WTC11 (cell line): Measurements from ENCODE around the gene SLC1A4. TPM values are rescaled to one million over a fixed set of nuclear protein-coding genes. Genes with fewer than 3 reads are reported as not detected.

Experiments used
- ATAC-seq: fragments of 200-7000 bp; cut with Tn5 transposase; 2 replicates; pipeline ENCODE4 v1.10.0; 2021; ENCODE audit warnings: mild to moderate bottlenecking, moderate library complexity
- CTCF ChIA-PET: fragments of 300-600 bp; sonication (Branson Sonifier 250); formaldehyde crosslinking; loops from one replicate; lab custom pipeline; 2021; ENCODE audit warnings: antibody characterized with exemption; lab: Charles Lee
- POLR2A ChIA-PET: fragments of 350-600 bp; sonication (Branson Sonifier 250); formaldehyde crosslinking; loops from one replicate; lab custom pipeline; 2021; ENCODE audit warnings: antibody characterized with exemption; lab: Charles Lee
- DNase-seq: peaks from one replicate; pipeline ENCODE4 v3.0.0; 2021; ENCODE audit warnings: low spot score
- H3K27ac Mint-ChIP-seq: 2 replicates; pipeline ENCODE4 v1.8.0; 2021; ENCODE audit warnings: mixed read lengths
- H3K27me3 Mint-ChIP-seq: 2 replicates; pipeline ENCODE4 v1.8.0; 2021; ENCODE audit warnings: low read depth, mild to moderate bottlenecking, moderate library complexity, mixed read lengths
- H3K36me3 Mint-ChIP-seq: 2 replicates; pipeline ENCODE4 v1.8.0; 2021; ENCODE audit warnings: mixed read lengths
- H3K4me1 Mint-ChIP-seq: 2 replicates; pipeline ENCODE4 v1.8.0; 2022; ENCODE audit warnings: mixed read lengths
- H3K4me3 Mint-ChIP-seq: 2 replicates; pipeline ENCODE4 v1.8.0; 2021; ENCODE audit warnings: mild to moderate bottlenecking, moderate library complexity, mixed read lengths
- H3K9me3 Mint-ChIP-seq: 2 replicates; pipeline ENCODE4 v1.8.0; 2021; ENCODE audit warnings: mixed read lengths
- ELF4 ChIP-seq: sonication (generic); formaldehyde crosslinking; IDR thresholded peaks from 2 replicates; pipeline ENCODE4 v1.8.1; 2022; ENCODE audit warnings: low read depth, mild to moderate bottlenecking, moderate library complexity, missing genetic modification reagents
- EMX1 ChIP-seq: fragments of 250-450 bp; sonication (Bioruptor Pico); IDR thresholded peaks from 2 replicates; pipeline ENCODE4 v1.8.0; 2021; ENCODE audit warnings: mild to moderate bottlenecking
- FOXJ3 ChIP-seq: sonication (generic); formaldehyde crosslinking; IDR thresholded peaks from 2 replicates; pipeline ENCODE4 v1.9.0; 2021; ENCODE audit warnings: missing genetic modification reagents, mild to moderate bottlenecking, borderline replicate concordance
- GABPB1 ChIP-seq: sonication (generic); formaldehyde crosslinking; IDR thresholded peaks from 2 replicates; pipeline ENCODE4 v1.8.1; 2023; ENCODE audit warnings: mild to moderate bottlenecking, missing genetic modification reagents
- JAZF1 ChIP-seq: fragments of 250-450 bp; sonication (Bioruptor Pico); IDR thresholded peaks from 2 replicates; pipeline ENCODE4 v1.9.0; 2021; ENCODE audit warnings: moderate library complexity, mild to moderate bottlenecking, inconsistent platforms
- JUN ChIP-seq: sonication (generic); formaldehyde crosslinking; IDR thresholded peaks from 2 replicates; pipeline ENCODE4 v1.8.0; 2023; ENCODE audit warnings: mild to moderate bottlenecking, missing genetic modification reagents
- KAT7 ChIP-seq: sonication (generic); formaldehyde crosslinking; IDR thresholded peaks from 2 replicates; pipeline ENCODE4 v1.8.1; 2023; ENCODE audit warnings: missing genetic modification reagents, mild to moderate bottlenecking, borderline replicate concordance
- MYBL2 ChIP-seq: sonication (generic); formaldehyde crosslinking; IDR thresholded peaks from 2 replicates; pipeline ENCODE4 v1.8.1; 2023; ENCODE audit warnings: mild to moderate bottlenecking, moderate library complexity, missing genetic modification reagents
- NFYB ChIP-seq: sonication (generic); formaldehyde crosslinking; conservative IDR thresholded peaks from 2 replicates; pipeline ENCODE4 v1.8.0; 2022; ENCODE audit warnings: low read depth, missing genetic modification reagents
- NR1H2 ChIP-seq: sonication (generic); formaldehyde crosslinking; IDR thresholded peaks from 2 replicates; pipeline ENCODE4 v1.9.0; 2021; ENCODE audit warnings: mild to moderate bottlenecking, moderate library complexity, missing genetic modification reagents
- NR2C2 ChIP-seq: sonication (generic); formaldehyde crosslinking; IDR thresholded peaks from 2 replicates; pipeline ENCODE4 v1.8.0; 2022; ENCODE audit warnings: mild to moderate bottlenecking, missing genetic modification reagents
- PRRX2 ChIP-seq: fragments of 250-450 bp; sonication (Bioruptor Pico); IDR thresholded peaks from 2 replicates; pipeline ENCODE4 v1.8.0; 2021; ENCODE audit warnings: mild to moderate bottlenecking
- TEAD1 ChIP-seq: sonication (generic); formaldehyde crosslinking; IDR thresholded peaks from 2 replicates; pipeline ENCODE4 v1.8.0; 2022; ENCODE audit warnings: mild to moderate bottlenecking, missing genetic modification reagents
- TP53 ChIP-seq: sonication (generic); formaldehyde crosslinking; IDR thresholded peaks from 2 replicates; pipeline ENCODE4 v1.8.1; 2023; ENCODE audit warnings: mild to moderate bottlenecking, missing genetic modification reagents
- total RNA-seq: library from RNA; stranded (reverse); gene quantifications from 3 replicates; pipeline ENCODE4 v1.2.3, GENCODE V29; 2021
- TF ChIP-seq, protein P1 (sequence below): sonication (generic); formaldehyde crosslinking; IDR thresholded peaks from 2 replicates; pipeline ENCODE4 v1.8.1; 2022; ENCODE audit warnings: low read depth, mild to moderate bottlenecking, moderate library complexity, missing genetic modification reagents, borderline replicate concordance
- TF ChIP-seq, protein P2 (sequence below): sonication (generic); formaldehyde crosslinking; IDR thresholded peaks from 2 replicates; pipeline ENCODE4 v1.8.0; 2022; ENCODE audit warnings: mild to moderate bottlenecking, missing genetic modification reagents
- TF ChIP-seq, protein P3 (sequence below): fragments of 200-600 bp; IDR thresholded peaks from 2 replicates; pipeline ENCODE4 v1.8.0; 2022; ENCODE audit warnings: antibody characterized with exemption
- TF ChIP-seq, protein P4 (sequence below): sonication (generic); formaldehyde crosslinking; IDR thresholded peaks from 2 replicates; pipeline ENCODE4 v1.8.1; 2022; ENCODE audit warnings: mild to moderate bottlenecking, moderate library complexity, missing genetic modification reagents

Gene SLC1A4
- total RNA-seq, 1 experiment from 2014 or later = 1.6 TPM

DNA sequence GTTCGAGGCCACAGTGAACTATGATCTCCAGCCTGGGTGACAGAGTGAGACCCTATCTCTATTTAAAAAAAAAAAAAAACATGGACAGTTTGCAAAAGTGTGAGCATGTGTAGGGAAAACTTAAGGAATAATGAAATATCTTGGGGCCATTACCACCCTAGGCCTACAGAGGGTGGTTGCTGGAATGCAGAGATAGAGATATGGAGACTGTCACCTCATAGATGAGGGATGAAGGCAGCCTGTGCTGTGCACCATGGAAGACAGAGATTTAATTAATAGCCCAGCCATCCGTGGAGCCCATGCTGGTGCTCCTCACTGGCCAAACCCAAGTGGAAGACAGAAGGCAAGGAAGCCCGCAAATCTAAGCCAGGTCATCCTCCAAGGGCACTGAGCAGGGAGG is 50.4 kb downstream of the SLC1A4 start:
- ATAC-seq = no peak
- Mint-ChIP-seq H3K9me3 (peaks cover 6% of the 10 kb centered on the region), H3K27ac (no peak overlapping the region), H3K36me3 (peaks cover 33% of the 10 kb centered on the region)
- POLR2A ChIA-PET = no interaction called here
- CTCF ChIA-PET = interaction anchor here (0.9 to 2.4 kb wide), 3 partner anchors 22 to 122 kb away, joined by 3 to 19 read pairs (median 6); no protein-coding TSS in a partner anchor
- TF ChIP-seq EMX1 (CRISPR knock-in tag) = no peak
- TF ChIP-seq, protein P1, sequence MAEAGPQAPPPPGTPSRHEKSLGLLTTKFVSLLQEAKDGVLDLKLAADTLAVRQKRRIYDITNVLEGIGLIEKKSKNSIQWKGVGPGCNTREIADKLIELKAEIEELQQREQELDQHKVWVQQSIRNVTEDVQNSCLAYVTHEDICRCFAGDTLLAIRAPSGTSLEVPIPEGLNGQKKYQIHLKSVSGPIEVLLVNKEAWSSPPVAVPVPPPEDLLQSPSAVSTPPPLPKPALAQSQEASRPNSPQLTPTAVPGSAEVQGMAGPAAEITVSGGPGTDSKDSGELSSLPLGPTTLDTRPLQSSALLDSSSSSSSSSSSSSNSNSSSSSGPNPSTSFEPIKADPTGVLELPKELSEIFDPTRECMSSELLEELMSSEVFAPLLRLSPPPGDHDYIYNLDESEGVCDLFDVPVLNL = no peak
- TF ChIP-seq NR1H2 (CRISPR knock-in tag) = no peak
- TF ChIP-seq TEAD1 (CRISPR knock-in tag) = no peak
- TF ChIP-seq KAT7 (CRISPR knock-in tag) = no peak
- no peak for TF ChIP-seq TP53
- no peak for TF ChIP-seq JAZF1 (CRISPR knock-in tag)
- TF ChIP-seq ELF4 = no peak
- TF ChIP-seq JUN (CRISPR knock-in tag) = no peak
- no peak for TF ChIP-seq MYBL2
- TF ChIP-seq NR2C2 (CRISPR knock-in tag) = no peak
- TF ChIP-seq PRRX2 (CRISPR knock-in tag) = no peak
- no peak for TF ChIP-seq FOXJ3 (CRISPR knock-in tag)
- TF ChIP-seq NFYB (CRISPR knock-in tag) = no peak
- TF ChIP-seq, all 79 proteins: peak for 0
- peaks cover 28% of the 10 kb centered on the region for H3K4me1 Mint-ChIP-seq
- no peak for DNase-seq
- H3K27me3 Mint-ChIP-seq = no peaks in the 10 kb centered on the region
- H3K4me3 Mint-ChIP-seq = no peak overlapping the region

DNA sequence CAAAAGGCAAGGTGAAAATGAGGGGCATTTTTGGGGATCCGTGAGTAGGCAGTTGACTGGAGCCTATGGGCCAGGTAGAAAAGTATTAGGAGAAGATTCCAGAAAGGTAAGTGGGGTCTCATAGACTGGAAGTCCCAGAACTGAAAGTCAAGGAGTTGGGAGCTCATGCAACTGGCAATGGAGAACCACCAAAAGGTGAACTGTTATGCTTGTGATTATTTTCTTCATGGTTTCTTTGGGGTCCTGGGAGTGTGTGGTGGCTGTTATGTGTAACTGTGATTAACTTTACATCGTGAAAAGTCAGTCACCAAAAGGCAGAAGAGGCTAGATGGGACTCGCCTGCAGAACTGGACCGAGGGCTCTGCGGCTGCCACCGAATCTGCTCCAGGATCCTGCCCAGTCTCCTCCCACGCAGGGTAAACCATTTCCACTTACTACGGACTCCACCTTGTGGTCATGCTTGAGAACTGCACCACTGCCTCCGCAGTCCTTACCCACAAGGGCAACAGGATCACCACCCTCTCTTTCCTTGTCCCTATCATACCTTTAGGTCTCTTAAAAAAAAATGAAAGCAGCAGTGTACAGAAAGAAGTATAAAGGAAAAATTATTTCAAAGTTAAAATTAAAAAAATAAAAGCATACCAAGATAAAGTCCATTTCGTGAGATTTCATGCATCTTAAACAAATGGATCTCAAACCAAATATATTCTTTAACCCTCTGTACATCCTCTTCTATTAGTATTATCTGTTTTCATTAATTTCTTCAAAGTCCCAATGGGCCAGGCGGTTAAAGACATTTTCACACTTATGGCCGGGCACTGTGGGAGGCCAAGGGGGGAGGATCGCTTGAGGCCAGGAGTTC is 51.4 kb downstream of the SLC1A4 start:
- no peak overlapping the region for H3K4me3 Mint-ChIP-seq
- TF ChIP-seq, protein P2, sequence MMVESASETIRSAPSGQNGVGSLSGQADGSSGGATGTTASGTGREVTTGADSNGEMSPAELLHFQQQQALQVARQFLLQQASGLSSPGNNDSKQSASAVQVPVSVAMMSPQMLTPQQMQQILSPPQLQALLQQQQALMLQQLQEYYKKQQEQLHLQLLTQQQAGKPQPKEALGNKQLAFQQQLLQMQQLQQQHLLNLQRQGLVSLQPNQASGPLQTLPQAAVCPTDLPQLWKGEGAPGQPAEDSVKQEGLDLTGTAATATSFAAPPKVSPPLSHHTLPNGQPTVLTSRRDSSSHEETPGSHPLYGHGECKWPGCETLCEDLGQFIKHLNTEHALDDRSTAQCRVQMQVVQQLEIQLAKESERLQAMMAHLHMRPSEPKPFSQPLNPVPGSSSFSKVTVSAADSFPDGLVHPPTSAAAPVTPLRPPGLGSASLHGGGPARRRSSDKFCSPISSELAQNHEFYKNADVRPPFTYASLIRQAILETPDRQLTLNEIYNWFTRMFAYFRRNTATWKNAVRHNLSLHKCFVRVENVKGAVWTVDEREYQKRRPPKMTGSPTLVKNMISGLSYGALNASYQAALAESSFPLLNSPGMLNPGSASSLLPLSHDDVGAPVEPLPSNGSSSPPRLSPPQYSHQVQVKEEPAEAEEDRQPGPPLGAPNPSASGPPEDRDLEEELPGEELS = no peak
- TF ChIP-seq, protein P3, sequence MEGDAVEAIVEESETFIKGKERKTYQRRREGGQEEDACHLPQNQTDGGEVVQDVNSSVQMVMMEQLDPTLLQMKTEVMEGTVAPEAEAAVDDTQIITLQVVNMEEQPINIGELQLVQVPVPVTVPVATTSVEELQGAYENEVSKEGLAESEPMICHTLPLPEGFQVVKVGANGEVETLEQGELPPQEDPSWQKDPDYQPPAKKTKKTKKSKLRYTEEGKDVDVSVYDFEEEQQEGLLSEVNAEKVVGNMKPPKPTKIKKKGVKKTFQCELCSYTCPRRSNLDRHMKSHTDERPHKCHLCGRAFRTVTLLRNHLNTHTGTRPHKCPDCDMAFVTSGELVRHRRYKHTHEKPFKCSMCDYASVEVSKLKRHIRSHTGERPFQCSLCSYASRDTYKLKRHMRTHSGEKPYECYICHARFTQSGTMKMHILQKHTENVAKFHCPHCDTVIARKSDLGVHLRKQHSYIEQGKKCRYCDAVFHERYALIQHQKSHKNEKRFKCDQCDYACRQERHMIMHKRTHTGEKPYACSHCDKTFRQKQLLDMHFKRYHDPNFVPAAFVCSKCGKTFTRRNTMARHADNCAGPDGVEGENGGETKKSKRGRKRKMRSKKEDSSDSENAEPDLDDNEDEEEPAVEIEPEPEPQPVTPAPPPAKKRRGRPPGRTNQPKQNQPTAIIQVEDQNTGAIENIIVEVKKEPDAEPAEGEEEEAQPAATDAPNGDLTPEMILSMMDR = peak; percentile 89
- TF ChIP-seq GABPB1 (CRISPR knock-in tag) = no peak
- TF ChIP-seq PRRX2 (CRISPR knock-in tag) = no peak
- TF ChIP-seq JAZF1 (CRISPR knock-in tag) = no peak
- TF ChIP-seq, protein P4, sequence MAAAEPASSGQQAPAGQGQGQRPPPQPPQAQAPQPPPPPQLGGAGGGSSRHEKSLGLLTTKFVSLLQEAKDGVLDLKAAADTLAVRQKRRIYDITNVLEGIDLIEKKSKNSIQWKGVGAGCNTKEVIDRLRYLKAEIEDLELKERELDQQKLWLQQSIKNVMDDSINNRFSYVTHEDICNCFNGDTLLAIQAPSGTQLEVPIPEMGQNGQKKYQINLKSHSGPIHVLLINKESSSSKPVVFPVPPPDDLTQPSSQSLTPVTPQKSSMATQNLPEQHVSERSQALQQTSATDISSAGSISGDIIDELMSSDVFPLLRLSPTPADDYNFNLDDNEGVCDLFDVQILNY = no peak
- POLR2A ChIA-PET = no interaction called here
- DNase-seq = peak; percentile 84
- no peak overlapping the region for H3K27ac Mint-ChIP-seq
- peaks cover 31% of the 10 kb centered on the region for H3K4me1 Mint-ChIP-seq
- peaks cover 41% of the 10 kb centered on the region for H3K36me3 Mint-ChIP-seq
- peaks cover 10% of the 10 kb centered on the region for H3K9me3 Mint-ChIP-seq
- CTCF ChIA-PET = interaction anchor here (0.6 to 2.4 kb wide), 9 partner anchors 9 to 135 kb away, joined by 3 to 19 read pairs (median 5); partner anchors contain the start of gene SLC1A4
- ATAC-seq = peak; percentile 88
- H3K27me3 Mint-ChIP-seq = no peaks in the 10 kb centered on the region
